HTERT RPE-1 (cell line): Measurements from ENCODE around the gene CDC42.
"Not testable (repeated sequence)": the region's sequence is repeated elsewhere in the genome, so short reads cannot be mapped to it uniquely, and the experiment has no call there.

Experiments used
- in situ Hi-C: fragments of 300-500 bp; cut with MboI; formaldehyde crosslinking; loops from 4 replicates; pipeline ENCODE4 v1.14.3; 2020; ENCODE audit warnings: low sequenced_read_pairs

The CDC42 gene

DNA sequence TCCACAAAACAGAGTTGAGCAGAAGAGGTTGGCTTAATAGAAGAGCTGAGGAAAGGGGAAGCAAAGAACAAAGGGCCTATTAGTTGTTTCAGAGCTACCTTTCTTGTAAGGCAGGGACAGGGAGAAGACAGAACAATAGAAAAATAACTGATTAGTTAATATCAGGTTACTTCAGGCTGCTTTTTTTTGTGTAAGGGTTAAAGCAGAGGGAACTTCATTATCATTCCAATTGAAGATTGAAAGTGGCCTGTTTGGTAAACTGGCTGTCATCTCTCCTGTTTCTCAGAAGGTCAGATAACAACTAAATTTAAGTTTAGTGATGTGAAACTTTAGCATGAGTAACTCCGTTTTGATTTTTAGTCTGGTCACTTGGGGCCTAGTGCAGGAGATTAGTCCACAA lies 22.3 kb downstream of the CDC42 start:
- in situ Hi-C loops: no loop called here

DNA sequence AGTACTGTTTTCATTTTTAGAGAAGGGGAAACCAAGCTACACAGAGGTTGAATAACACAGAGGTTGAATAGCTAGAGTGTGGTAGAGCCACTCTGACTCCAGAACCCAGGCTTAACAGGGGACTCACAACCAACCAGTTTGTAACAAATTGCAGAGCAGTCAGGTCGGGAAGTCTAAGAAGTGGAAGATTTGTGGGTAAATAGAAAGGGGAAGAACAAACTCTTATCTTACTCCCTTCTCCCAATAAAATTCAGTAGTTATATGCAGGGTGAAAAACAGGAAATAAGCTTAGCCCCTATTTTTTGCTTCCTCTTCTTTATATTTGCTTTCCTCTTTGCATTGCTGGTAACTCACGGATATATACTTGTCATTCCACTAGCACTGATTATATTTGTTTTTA lies 23.2 kb downstream of the CDC42 start:
- in situ Hi-C loops: no loop called here

DNA sequence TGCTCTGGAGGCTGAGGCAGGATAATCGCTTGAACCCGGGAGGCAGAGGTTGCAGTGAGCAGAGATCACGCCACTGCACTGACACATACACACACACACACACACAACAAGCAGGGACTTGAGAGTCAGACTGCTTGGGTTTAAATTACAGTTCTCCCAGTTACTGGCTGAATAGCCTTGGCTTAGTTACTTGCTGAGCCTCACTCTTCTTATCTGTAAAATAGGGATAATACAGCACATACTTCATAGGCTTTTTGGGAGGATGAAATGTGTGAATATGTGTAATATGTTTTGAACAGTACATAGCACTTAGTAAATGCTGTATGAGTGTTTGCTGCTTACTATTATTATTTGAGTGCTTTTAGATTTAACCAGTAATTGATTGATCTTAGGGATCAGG lies 23.8 kb downstream of the CDC42 start:
- in situ Hi-C loops: no loop called here

DNA sequence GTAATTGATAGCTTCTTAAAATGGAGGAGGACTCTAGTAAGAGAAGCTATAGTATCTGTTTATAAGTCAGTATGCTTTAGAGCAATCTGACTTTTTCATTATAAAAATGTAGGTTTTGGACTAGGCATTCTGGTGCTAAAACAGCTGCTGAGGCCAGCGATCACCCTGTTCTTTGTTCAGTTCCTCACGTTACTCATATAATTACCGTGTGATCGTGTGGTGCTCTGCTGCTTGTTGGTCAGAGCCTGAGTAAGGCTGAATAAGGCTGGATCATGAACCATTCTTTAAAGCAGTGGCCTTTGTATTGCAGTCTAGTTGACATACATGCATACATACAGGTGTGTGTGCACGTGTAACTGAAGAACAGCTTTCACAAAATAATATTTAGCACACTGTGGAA lies 25.2 kb downstream of the CDC42 start:
- in situ Hi-C loops: no loop called here

DNA sequence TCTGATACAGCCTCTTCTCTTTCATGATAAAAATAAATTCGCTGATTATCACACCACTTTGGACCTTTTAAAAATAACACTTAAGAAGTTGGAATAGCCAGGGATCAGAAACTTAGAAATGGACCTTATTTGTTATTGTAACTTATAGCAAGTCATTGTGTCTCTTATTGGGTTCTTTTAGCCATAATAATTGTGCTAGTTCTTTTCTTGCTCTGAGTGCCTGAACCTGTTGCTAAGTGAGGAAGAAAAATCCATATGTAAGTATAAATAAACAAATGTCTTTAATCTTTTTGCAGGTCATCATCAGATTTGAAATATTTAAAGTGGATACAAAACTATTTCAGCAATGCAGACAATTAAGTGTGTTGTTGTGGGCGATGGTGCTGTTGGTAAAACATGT lies 25.6 kb downstream of the CDC42 start:
- in situ Hi-C loops: no loop called here

DNA sequence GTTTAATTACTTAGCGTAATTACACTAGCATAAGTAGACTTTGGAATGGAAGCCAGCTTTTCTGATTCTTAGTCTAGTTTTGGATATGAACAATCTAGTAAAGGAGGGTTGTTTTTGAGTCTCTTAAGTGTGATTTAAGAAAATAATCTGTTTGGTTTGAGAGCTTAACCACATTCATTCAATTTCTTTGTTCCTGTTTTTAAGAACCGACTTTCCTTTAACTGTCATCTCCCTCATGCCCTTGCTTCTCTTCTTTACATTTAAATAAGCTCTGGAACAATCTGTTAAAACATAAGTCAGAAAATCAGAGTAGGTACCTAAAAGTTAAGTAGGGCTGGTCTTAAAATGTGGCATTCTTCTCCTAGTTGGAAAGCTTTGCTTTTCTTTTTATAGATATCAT lies 27.7 kb downstream of the CDC42 start:
- in situ Hi-C loops: no loop called here

DNA sequence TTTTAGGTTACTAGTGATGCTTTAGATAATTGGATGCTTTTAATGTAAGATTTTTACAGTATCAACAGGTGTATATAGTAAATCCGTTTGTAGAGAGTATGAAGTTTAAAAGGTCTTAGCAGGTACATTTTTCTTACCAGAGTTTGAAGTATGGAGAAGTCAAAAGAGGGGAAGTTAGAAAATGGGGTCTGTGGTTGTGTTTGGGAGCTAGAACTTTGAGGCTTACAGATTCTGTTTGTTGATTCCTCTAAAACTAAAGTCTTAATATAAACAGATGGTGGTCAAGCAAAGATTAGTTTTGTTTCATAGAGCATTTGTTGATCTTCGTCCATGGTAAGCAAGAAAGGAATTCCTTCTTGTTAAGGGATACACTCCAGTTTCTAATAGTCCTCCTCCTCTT lies 35.8 kb downstream of the CDC42 start:
- in situ Hi-C loops: no loop called here

DNA sequence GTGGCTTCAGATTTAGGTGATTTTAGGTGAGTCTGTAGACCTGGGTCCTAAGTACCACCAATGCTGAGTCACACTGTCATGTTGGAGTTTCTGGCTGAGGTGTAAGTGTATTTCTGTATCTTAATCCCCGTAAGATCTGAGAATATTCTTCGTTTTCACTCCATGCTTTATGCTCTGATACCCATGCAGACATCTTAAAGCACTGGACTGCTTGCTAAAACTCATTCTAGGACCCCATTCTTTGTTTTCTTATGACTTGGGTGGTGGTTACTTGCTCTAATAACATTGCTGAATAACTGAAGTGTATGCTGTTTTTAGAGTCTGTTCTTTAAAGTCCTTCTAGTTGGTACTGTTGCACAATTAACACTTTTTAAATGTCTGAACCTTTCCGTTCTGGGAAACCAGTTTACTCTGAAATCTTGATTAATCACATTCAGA lies 36.6 kb downstream of the CDC42 start:
- in situ Hi-C loops: no loop called here

DNA sequence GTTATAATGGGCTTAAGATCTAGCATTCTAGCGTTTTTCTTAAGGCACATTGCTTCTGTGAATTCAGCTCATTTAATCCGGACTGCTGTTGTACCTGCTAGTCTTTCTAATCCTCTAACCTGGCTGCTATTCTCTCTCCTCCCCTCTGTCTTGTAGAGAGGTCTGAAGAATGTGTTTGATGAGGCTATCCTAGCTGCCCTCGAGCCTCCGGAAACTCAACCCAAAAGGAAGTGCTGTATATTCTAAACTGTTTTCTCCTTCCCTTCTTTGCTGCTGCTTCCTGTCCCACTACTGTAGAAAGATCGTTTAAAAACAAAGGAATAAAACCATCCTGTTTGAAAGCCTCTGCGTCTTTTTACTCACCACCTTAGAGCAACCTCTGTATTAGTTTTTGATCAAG lies 37.3 kb downstream of the CDC42 start:
- in situ Hi-C loops: no loop called here

DNA sequence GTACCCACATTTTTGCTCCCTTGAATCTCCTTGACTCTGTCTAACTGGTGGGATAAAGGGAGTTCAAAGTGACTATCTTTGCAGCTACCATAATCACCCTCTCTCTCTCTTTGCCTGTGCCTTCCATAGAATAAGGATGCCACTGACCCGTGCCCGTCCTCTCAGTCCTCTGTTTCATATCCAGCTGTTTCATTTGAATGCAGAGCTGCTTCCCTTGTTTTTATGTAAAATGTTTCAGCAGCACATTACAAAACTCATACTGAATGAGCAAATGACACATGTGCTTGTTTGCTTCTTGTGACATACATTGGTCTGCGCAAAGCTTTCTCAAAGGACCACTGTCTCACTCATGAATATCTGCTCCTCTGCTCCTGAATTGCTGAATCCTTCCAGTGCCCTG lies 38.4 kb downstream of the CDC42 start:
- in situ Hi-C loops: no loop called here

DNA sequence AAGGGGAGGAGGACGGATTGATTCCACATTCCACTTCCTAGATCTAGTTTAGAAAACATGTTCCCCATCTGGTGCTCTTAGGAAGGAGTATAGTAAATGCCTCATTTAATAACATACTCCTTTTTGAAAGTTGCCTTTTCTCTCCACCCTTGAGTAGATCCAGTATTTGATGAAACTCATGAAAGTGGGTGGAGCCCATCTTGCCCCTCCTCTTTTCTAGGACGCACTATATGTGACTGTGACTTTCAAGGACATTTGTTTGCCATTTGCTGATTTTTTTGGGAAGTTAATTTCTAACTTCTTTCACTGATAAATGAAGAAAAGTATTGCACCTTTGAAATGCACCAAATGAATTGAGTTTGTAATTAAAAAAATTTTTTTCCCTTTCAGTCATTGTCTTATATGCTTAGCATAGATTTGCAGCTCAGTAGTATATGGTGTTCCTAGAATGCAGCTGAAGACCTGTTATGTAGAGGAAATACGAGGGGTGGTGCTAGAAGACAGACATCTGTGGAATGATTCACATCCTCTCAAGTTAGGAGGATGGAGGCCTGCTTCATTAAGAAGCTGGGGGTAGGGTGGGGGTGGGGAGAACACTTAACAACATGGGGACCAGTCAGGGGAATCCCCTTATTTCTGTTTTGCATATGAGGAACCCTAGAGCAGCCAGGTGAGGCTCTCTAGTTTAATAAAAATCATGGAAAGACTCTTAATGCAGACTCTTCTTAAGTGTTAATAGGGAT lies 39.7 kb downstream of the CDC42 start:
- in situ Hi-C loops: not testable (repeated sequence)

DNA sequence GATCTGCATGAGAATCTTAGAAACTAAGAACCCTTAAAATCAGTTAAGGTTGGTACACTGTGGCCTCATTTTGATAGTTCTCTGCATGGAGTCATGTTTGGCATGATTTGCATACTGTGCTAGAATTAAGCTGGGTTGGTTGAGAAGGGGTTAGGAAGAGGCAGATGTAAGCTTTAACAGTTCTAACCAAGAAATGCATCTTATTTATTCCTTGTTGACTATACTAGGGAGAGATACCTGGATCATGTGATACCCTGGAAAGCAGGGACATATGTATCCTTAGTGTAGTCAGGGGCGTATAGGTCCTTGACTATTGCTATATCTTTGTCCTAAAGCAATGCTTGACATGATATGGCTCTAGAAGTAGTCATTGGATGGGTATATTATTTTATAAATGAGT lies 41.0 kb downstream of the CDC42 start:
- in situ Hi-C loops: no loop called here

DNA sequence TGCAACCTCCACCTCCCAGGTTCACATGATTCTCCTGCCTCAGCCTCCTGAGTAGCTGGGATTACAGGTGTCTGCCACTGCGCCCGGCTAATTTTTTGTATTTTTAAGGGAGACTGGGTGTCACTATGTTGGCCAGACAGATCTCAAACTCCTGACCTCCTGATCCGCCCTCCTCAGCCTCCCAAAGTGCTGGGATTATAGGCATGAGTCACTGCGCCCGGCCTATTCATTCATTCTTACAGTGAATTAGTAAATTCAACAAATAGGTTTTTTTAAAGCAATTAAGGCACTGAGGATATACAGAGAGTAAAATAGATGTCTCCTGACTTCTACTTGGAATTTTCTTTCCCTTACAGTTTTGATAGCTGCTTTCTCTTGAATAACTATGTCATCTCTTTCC lies 43.5 kb downstream of the CDC42 start:
- in situ Hi-C loops: no loop called here

DNA sequence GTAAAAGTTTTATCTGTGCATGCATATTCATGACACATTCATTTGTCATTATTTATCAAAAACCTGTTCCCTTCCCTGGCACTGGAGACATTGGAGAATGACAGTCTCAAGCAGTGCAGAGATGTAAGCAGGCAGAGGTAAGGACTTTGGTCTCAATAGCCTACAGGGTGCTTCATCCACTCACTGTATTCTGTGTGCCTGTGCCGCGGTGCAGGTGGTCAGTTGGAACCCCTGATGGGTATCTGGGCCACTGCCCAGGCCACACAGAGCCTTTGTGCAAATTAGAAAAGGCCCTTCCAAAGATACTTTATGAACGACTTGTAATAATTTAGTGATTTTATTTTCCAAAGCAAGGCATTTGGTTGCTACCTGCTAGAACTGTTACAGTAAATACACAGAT lies 44.0 kb downstream of the CDC42 start:
- in situ Hi-C loops: no loop called here

DNA sequence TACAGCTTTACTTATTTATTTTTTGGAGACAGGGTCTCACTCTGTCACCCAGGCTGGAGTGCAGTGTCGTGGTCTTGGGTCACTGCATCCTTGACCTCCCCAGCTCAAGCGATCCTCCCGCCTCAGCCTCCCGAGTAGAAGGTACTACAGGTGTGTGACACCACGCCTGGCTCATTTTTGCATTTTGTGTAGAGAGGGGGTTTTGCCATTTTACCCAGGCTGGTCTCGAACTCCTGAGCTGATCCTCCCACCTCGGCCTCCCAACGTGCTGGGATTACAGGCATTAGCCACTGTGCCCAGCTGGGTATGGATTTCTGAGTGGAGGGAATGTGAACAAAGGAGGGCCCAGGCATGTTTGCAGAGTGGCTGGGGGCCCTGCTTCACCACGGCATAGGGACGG lies 46.2 kb downstream of the CDC42 start:
- in situ Hi-C loops: no loop called here

DNA sequence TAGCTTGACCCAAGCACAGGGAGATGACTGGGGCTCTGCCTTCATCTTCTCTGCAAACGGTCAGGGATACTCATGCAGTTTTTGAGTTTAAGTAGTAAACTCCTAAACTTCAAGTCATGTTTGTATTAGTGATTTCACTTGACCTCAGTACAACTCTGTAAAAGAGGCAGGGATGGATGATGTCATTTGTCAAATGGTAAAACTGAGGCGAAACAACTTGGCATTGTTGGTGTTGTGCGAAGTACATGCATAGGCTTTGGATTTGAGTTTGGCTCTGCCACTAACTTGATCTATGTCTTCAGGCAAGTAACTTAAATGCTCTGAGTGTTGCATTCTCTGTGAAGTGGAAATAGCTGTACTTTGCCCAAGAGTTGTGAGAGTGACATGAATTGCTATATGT lies 47.7 kb downstream of the CDC42 start:
- in situ Hi-C loops: no loop called here

DNA sequence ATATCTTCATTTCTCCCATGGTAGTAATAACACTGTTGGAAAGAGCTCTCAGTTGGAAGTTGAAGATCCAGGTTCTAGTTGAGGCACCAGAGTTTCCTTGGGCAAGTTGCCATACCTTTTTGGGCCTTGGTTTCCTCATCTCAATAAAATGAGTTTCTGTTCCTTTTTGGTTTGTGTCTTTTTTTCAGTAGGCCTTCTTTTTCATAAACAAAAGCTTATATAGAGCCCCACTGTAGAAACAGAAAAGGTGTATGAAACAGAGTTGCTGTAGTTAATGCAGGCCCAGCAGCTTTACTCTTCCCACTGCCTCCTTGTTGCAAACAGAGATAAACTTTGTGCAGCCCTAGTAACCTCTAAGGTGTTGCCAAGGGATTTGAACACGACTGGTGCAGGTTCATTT lies 48.7 kb downstream of the CDC42 start:
- in situ Hi-C loops: no loop called here

DNA sequence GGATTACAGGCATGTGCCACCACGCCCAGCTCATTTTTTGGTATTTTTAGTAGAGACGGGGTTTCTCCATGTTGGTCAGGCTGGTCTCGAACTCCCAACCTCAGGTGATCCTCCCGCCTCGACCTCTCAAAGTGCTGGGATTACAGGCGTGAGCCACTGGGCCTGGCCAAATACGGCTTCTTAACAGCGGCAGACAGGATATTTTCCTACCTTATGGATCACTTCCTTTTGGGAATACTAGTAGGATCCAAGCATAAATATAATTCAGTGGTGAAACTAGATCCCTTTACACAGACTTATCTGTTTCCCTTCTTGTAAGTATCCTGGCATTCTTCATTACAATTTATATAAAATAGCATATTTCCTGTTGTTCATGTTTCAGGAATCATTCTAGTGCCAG lies 49.5 kb downstream of the CDC42 start:
- in situ Hi-C loops: no loop called here

DNA sequence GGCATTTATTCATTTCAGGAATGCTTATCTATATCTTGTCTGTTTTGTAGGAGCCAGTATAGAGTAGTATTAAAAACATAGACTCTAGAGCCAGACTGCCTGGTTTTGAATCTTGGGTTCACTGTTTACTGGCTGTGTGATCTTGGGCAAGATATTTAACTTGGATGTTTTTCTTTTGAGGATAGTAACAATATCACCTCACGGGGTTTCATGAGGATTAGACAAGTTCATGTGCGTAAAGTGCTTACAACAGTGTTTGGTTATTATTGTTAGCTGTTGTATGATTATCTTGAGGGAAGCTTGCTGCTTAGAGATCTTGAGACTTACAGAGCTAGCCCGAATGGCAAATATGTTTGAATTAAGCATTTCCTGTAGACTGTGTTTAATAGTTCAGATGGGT lies 50.2 kb downstream of the CDC42 start:
- in situ Hi-C loops: no loop called here

DNA sequence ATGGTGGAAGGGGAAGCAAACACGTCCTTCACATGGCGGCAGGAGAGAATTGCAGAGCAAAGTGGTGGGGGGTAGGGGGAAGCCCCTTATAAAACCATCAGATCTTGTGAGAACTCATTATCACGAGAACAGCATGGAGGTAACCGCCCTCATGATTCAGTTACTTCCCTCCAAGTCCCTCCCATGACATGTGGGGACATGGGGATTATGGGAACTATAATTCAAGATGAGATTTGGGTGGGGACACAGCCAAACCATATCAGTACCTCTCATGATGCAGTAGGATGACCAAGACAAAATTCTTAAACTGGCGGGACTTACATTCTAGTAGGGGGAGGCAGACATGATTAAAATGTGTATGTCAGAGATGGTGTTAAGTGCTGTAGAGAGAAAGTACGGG lies 51.6 kb downstream of the CDC42 start:
- in situ Hi-C loops: no loop called here

DNA sequence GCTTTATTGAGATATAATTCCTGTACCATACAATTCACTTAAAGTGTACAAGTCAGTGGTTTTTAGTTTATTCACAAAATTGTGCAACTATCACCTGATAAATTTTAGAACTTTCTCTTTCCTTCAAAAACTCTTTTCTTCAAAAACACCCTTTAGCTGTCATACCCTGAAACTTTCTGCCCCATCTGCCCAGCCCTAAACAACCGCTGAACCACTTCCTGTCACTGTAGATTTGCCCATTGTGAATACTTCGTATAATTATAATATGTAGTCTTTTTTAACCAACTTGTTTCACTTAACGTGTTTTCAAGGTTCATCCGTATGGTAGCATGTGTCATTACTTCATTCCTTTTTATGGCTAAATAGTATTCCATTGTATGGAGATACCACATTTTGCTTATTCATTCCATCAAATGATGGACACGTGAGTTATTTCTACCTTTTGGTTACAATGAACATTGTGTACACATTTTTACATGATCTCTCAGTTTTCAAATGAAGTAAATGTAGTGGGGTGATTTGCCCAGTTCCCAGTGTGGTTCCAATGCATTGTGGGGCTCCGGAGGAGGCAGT lies 52.4 kb downstream of the CDC42 start:
- in situ Hi-C loops: no loop called here

DNA sequence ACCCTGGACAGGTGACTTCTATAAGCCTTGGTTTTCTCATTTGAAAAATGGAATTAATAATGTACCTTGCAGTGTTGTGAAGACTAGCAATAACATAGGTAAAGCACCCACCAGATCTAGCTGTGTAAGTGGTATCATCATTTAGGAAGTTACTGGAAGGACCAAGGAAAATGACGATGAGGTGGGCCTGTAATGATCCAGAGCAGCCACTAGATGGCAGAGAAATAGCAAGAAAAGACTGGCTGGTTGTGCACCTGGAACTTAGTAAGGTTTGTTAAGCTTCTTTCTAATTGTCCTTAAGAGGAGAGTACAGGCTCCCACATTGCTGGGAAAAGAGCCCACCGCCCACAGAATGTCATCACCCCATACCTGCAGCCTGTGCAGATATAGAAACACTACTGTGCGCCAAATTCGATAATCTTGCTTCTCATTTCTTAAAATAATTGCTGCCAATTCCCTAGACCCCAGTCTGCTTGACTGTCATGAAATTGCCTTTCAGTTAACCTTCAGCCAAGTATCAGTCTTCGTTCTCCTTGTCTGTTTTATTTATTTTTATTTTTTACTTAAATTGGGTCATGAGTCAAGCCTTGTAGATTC lies 53.2 kb downstream of the CDC42 start:
- in situ Hi-C loops: no loop called here

DNA sequence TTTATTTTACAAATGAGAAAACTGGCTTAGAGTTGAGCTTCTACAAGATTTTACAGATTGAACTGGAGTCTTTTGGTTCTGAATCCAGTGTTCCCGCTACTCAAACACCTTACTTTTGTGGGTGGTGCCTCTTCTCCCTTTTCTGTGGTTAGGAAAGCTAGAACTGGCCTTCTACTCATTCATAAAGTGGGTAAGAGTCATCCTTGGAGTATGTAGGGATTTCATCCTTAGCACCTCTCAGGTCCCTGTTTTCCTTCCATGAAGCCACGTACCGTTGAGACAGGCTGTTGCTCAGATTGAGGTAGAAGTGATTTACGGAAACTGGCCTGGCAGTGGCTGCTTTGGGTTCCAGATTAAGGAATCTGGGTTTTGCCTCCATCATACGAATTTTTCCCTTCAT lies 54.6 kb downstream of the CDC42 start:
- in situ Hi-C loops: no loop called here
